ENCODE results near the gene MACROD2.

MACROD2 gene

DNA sequence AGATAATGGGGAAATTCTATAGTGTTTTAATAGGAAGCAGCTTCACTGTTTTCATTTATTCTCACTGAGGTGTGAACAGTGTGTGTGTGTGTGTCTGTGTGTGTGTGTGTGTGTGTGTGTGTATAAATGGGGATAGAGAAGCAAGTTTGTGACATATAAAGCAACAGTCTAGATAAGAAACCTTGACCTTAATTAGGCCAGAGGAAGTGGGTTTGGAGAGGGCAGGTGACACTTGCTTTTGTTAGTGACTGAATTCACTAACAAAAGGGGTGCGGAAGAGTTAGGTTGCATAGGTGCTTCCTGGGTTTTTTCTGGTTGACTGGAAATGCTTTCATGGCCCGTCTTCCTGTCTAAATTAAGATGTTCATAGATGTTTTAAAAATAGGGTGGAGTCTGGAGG, 857.8 kb downstream of the MACROD2 start:
- in situ Hi-C loops (cut with MboI; ENCODE audit: low sequenced_read_pairs, unreplicated experiment) = no loop called here
- TF ChIP-seq, protein P1, sequence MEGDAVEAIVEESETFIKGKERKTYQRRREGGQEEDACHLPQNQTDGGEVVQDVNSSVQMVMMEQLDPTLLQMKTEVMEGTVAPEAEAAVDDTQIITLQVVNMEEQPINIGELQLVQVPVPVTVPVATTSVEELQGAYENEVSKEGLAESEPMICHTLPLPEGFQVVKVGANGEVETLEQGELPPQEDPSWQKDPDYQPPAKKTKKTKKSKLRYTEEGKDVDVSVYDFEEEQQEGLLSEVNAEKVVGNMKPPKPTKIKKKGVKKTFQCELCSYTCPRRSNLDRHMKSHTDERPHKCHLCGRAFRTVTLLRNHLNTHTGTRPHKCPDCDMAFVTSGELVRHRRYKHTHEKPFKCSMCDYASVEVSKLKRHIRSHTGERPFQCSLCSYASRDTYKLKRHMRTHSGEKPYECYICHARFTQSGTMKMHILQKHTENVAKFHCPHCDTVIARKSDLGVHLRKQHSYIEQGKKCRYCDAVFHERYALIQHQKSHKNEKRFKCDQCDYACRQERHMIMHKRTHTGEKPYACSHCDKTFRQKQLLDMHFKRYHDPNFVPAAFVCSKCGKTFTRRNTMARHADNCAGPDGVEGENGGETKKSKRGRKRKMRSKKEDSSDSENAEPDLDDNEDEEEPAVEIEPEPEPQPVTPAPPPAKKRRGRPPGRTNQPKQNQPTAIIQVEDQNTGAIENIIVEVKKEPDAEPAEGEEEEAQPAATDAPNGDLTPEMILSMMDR (IDR thresholded peaks at IDR 0.05; ENCODE audit: borderline replicate concordance, control extremely low read depth, extremely low read depth, insufficient read depth, missing control alignments) = no peak
- DNase-seq (ENCODE audit: low spot score) = no peak

DNA sequence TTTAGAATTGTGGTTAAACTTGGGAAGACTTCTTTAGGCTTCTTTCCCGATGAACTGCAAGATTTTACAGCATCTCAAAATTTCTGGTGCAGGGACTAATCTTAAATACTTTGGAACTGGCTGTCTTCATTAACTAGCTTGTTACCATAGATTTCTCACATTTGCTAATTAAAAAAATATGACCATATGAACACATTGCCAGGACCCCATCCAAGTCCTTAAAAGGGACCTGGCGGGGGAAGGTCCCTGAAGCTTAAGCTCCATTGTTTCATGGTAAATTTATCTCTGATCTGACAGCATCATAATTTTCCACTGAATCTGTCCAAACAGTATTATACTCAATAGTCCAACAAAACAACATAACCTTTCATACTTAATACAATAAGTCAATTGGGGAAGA, 859.9 kb downstream of the MACROD2 start:
- in situ Hi-C loops (cut with MboI; ENCODE audit: low sequenced_read_pairs, unreplicated experiment) = no loop called here
- DNase-seq (ENCODE audit: low spot score) = no peak
- TF ChIP-seq, protein P1 (IDR thresholded peaks at IDR 0.05; ENCODE audit: borderline replicate concordance, control extremely low read depth, extremely low read depth, insufficient read depth, missing control alignments) = no peak

DNA sequence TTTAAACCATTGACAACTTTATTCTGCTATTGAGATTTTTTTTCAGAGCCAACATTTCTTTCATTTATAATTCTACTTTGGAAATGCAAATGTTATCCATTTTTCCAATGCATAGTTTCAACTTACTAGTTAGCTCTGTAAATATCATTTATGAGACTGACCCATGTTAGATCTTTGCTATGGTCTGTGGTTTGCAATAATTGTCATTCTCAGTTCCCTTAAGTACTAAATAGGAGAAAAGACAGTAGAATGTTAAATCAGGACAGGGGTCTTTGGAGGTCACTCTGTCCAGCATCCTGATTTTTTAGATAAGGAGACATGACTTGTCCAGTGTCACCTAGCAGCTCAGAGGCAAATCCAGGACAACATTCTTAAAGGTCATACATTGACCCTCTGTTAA, 864.3 kb downstream of the MACROD2 start:
- TF ChIP-seq, protein P1 (IDR thresholded peaks at IDR 0.05; ENCODE audit: borderline replicate concordance, control extremely low read depth, extremely low read depth, insufficient read depth, missing control alignments) = no peak
- in situ Hi-C loops (cut with MboI; ENCODE audit: low sequenced_read_pairs, unreplicated experiment) = no loop called here
- no peak for DNase-seq (ENCODE audit: low spot score)

DNA sequence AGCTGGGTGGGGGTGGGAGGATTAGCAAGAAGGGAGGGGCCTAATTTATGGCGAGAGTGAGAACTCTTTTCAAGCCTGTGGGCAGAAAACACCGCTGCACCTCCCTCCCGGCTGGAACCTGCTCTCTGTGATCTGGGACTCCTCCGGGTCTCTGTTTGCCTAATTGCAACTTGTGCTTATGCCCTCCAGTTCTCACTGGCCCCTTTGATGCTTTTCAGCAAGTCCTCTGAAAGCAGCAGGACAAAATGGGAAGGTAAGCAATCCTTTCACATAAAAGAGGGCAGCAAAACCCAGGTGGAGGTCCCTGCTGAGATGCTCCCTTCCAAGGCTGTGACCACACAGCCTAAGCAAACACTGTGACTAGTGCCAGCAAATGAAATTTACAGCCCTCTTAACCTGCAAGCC, 865.1 kb downstream of the MACROD2 start:
- in situ Hi-C loops (cut with MboI; ENCODE audit: low sequenced_read_pairs, unreplicated experiment) = no loop called here
- DNase-seq (ENCODE audit: low spot score) = no peak

DNA sequence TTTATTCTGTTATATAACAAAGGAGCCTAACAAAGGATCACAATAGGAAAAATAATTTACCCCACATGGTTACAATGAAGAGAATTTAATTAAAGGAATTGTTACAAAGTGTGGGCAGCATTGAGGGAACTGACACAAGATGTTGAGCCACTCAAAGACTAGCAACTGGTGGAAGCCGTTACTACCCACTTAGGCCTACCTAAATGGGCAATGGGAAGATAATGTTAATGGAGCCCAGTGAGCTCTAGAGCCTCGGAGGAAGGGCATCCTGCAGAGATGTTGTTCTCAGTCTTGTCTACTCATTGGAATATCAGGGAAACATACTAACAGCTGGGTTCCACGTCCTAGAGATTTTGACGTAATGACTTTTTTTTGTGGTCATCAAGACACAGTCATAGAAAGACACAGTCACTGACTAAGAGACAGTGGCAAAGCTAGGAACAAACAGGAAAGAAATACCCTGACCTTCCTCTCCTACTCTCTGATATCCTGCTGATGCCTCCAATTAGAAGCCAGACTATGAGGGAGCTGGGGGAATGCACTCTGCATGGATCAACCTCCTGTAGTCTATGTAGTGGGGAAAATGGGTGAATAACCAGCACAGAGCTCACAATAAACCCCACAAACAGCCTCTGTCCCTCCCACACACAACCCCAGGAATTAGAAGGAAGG, 865.8 kb downstream of the MACROD2 start:
- in situ Hi-C loops (cut with MboI; ENCODE audit: low sequenced_read_pairs, unreplicated experiment) = no loop called here
- TF ChIP-seq, protein P1 (IDR thresholded peaks at IDR 0.05; ENCODE audit: borderline replicate concordance, control extremely low read depth, extremely low read depth, insufficient read depth, missing control alignments) = no peak
- no peak for DNase-seq (ENCODE audit: low spot score)

More for the DNA sequence above, 865.1 kb downstream of the MACROD2 start:
- TF ChIP-seq, protein P1 (IDR thresholded peaks at IDR 0.05; ENCODE audit: borderline replicate concordance, control extremely low read depth, extremely low read depth, insufficient read depth, missing control alignments) = no peak

DNA sequence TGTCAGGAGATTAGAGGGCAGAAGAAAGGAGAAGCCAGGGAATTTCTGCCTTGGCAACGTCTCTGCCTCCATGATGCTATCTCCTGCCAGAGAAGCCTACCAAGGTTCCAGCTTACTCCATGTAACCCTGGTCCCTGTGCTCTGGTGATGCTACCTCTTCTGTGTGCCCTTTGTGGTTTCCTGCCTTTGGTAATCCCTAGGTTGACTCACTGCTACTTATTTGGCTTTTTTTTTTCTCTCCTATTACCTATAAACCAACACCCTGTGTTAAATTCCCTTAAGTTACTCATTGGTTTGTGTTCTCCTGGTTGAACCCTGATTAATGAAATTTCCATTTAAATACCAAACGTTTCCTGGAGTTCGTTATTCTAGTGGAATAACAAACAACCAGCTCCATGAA, 869.9 kb downstream of the MACROD2 start:
- TF ChIP-seq, protein P1 (IDR thresholded peaks at IDR 0.05; ENCODE audit: borderline replicate concordance, control extremely low read depth, extremely low read depth, insufficient read depth, missing control alignments) = no peak
- no peak for DNase-seq (ENCODE audit: low spot score)
- in situ Hi-C loops (cut with MboI; ENCODE audit: low sequenced_read_pairs, unreplicated experiment) = no loop called here

Data from GM13976 (cell line).